ENCODE results near the gene CLASP1.

CLASP1 gene

GRCh38 chr2:121295911-121296650, 353.2 kb downstream of the CLASP1 start:
- H3K27ac ChIP-seq (ENCODE audit: low read depth, low read length, poor library complexity, severe bottlenecking): no peak overlapping the region
- H3K9me3 ChIP-seq (ENCODE audit: low read length): no peaks in the 10 kb centered on the region
- H3K9ac ChIP-seq (ENCODE audit: low read length): no peak overlapping the region
- no peaks in the 10 kb centered on the region for H3K9me2 ChIP-seq (ENCODE audit: low read depth, low read length)
- H2AFZ ChIP-seq (ENCODE audit: low read length): no peak overlapping the region
- H3K79me2 ChIP-seq (ENCODE audit: insufficient read depth, low read length): no peaks in the 10 kb centered on the region
- H4K20me1 ChIP-seq (ENCODE audit: insufficient read depth, low read length): no peaks in the 10 kb centered on the region
- H3K4me1 ChIP-seq (ENCODE audit: insufficient read depth, low read length, severe bottlenecking): no peaks in the 10 kb centered on the region
- no peaks in the 10 kb centered on the region for H3K36me3 ChIP-seq (ENCODE audit: insufficient read depth, low read length)
- H3K27me3 ChIP-seq (ENCODE audit: insufficient read depth, low read length): peaks cover 3% of the 10 kb centered on the region; the same call in 1 of the 2 replicates
- H3F3A ChIP-seq (ENCODE audit: insufficient read depth, low read length): no peaks in the 10 kb centered on the region
- no peak overlapping the region for H3K4me3 ChIP-seq (ENCODE audit: low read depth, low read length, poor library complexity, severe bottlenecking)
- TF ChIP-seq EZH2 (IDR thresholded peaks at IDR 0.05; ENCODE audit: borderline replicate concordance, low read length) (no peak), CTCF (IDR thresholded peaks at IDR 0.05; ENCODE audit: low read length) (no peak)
- no peak overlapping the region for H3K4me2 ChIP-seq (ENCODE audit: low read length)

GRCh38 chr2:121294881-121295840, 354.1 kb downstream of the CLASP1 start:
- H3K79me2 ChIP-seq (ENCODE audit: insufficient read depth, low read length): no peaks in the 10 kb centered on the region
- no peak overlapping the region for H3K27ac ChIP-seq (ENCODE audit: low read depth, low read length, poor library complexity, severe bottlenecking)
- no peak overlapping the region for H3K9ac ChIP-seq (ENCODE audit: low read length)
- TF ChIP-seq EZH2 (IDR thresholded peaks at IDR 0.05; ENCODE audit: borderline replicate concordance, low read length) (no peak), CTCF (IDR thresholded peaks at IDR 0.05; ENCODE audit: low read length) (no peak)
- no peak overlapping the region for H3K4me3 ChIP-seq (ENCODE audit: low read depth, low read length, poor library complexity, severe bottlenecking)
- H3F3A ChIP-seq (ENCODE audit: insufficient read depth, low read length): no peaks in the 10 kb centered on the region
- no peaks in the 10 kb centered on the region for H3K9me2 ChIP-seq (ENCODE audit: low read depth, low read length)
- H3K4me1 ChIP-seq (ENCODE audit: insufficient read depth, low read length, severe bottlenecking): no peaks in the 10 kb centered on the region
- H3K27me3 ChIP-seq (ENCODE audit: insufficient read depth, low read length): peaks cover 3% of the 10 kb centered on the region; the same call in 1 of the 2 replicates
- H3K36me3 ChIP-seq (ENCODE audit: insufficient read depth, low read length): no peaks in the 10 kb centered on the region
- no peaks in the 10 kb centered on the region for H3K9me3 ChIP-seq (ENCODE audit: low read length)
- no peak overlapping the region for H3K4me2 ChIP-seq (ENCODE audit: low read length)
- no peaks in the 10 kb centered on the region for H4K20me1 ChIP-seq (ENCODE audit: insufficient read depth, low read length)
- no peak overlapping the region for H2AFZ ChIP-seq (ENCODE audit: low read length)

GRCh38 chr2:121293450-121294325, 355.6 kb downstream of the CLASP1 start:
- peaks cover 3% of the 10 kb centered on the region; the same call in 1 of the 2 replicates for H3K27me3 ChIP-seq (ENCODE audit: insufficient read depth, low read length)
- H3K4me2 ChIP-seq (ENCODE audit: low read length): no peak overlapping the region
- TF ChIP-seq CTCF (IDR thresholded peaks at IDR 0.05; ENCODE audit: low read length) (no peak), EZH2 (IDR thresholded peaks at IDR 0.05; ENCODE audit: borderline replicate concordance, low read length) (no peak)
- no peaks in the 10 kb centered on the region for H3K9me3 ChIP-seq (ENCODE audit: low read length)
- no peaks in the 10 kb centered on the region for H3K4me1 ChIP-seq (ENCODE audit: insufficient read depth, low read length, severe bottlenecking)
- H3K9ac ChIP-seq (ENCODE audit: low read length): no peak overlapping the region
- H4K20me1 ChIP-seq (ENCODE audit: insufficient read depth, low read length): no peaks in the 10 kb centered on the region
- H2AFZ ChIP-seq (ENCODE audit: low read length): no peak overlapping the region
- no peaks in the 10 kb centered on the region for H3F3A ChIP-seq (ENCODE audit: insufficient read depth, low read length)
- H3K79me2 ChIP-seq (ENCODE audit: insufficient read depth, low read length): no peaks in the 10 kb centered on the region
- no peak overlapping the region for H3K27ac ChIP-seq (ENCODE audit: low read depth, low read length, poor library complexity, severe bottlenecking)
- H3K4me3 ChIP-seq (ENCODE audit: low read depth, low read length, poor library complexity, severe bottlenecking): no peak overlapping the region
- no peaks in the 10 kb centered on the region for H3K36me3 ChIP-seq (ENCODE audit: insufficient read depth, low read length)
- H3K9me2 ChIP-seq (ENCODE audit: low read depth, low read length): no peaks in the 10 kb centered on the region

All from OCI-LY1 (cell line).